Non-pigmented ciliary epithelial cell (primary cell): ENCODE measurements around the gene SEMA6A.
A peak's percentile ranks its signal among the peaks of the same experiment; 100 is the strongest.

ENCODE experiments used
- DNase-seq: peaks from one replicate; pipeline ENCODE4 v3.0.0-alpha.2; 2010; ENCODE audit warnings: low read depth

SEMA6A gene, protein sequence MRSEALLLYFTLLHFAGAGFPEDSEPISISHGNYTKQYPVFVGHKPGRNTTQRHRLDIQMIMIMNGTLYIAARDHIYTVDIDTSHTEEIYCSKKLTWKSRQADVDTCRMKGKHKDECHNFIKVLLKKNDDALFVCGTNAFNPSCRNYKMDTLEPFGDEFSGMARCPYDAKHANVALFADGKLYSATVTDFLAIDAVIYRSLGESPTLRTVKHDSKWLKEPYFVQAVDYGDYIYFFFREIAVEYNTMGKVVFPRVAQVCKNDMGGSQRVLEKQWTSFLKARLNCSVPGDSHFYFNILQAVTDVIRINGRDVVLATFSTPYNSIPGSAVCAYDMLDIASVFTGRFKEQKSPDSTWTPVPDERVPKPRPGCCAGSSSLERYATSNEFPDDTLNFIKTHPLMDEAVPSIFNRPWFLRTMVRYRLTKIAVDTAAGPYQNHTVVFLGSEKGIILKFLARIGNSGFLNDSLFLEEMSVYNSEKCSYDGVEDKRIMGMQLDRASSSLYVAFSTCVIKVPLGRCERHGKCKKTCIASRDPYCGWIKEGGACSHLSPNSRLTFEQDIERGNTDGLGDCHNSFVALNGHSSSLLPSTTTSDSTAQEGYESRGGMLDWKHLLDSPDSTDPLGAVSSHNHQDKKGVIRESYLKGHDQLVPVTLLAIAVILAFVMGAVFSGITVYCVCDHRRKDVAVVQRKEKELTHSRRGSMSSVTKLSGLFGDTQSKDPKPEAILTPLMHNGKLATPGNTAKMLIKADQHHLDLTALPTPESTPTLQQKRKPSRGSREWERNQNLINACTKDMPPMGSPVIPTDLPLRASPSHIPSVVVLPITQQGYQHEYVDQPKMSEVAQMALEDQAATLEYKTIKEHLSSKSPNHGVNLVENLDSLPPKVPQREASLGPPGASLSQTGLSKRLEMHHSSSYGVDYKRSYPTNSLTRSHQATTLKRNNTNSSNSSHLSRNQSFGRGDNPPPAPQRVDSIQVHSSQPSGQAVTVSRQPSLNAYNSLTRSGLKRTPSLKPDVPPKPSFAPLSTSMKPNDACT

DNA sequence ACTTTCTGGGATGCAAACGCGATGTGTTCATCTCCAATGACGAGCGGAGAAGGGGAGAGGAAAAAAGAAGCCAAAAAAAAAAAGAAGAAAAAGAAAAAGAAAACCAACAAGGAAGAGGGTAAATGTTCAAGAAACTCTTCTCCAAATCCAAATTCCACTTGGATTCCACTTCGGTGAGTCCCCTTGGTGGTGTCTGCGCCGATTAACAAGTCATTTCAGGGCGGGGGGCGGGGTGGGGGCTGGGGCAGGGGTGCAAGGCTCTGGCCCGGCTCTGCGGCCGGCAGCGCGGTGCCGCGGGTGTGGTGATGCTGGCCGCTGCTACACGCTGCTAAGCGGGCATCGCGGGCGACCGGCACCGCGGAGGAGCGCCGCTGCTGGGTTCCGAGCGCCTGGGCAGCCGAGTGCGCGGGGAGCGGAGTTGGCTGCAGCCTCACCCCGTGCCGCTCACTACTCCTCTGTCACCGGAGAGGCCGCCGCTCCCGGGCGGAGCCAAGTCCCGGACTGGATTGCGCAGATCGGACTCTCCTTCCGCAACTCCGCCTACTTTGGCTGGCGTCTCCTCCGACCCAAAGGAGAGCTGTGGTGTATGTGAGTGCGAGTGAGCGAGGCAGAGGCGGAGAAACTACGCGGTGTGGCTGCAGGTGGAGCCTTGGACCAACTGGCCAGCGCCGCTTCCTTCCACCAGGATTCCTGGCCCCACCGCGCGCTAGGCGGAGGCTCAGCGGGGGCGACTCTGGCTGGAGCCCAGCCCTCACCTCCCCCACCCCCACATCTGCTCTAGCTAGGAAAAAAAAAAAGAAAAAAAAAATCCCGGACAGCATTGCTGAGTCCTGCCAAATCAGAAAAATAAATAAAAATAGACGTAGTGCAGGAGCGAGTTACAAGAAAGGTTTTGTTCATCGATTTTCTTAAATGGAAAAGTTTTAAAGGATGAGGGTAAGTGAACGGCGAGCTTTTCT lies at the start of gene SEMA6A:
TSS of gene SEMA6A (minus strand) at position 457 of the 959 bp plus-strand sequence. CDS start 69,879 bp downstream, outside the sequence.
- DNase-seq = peak; percentile 55

DNA sequence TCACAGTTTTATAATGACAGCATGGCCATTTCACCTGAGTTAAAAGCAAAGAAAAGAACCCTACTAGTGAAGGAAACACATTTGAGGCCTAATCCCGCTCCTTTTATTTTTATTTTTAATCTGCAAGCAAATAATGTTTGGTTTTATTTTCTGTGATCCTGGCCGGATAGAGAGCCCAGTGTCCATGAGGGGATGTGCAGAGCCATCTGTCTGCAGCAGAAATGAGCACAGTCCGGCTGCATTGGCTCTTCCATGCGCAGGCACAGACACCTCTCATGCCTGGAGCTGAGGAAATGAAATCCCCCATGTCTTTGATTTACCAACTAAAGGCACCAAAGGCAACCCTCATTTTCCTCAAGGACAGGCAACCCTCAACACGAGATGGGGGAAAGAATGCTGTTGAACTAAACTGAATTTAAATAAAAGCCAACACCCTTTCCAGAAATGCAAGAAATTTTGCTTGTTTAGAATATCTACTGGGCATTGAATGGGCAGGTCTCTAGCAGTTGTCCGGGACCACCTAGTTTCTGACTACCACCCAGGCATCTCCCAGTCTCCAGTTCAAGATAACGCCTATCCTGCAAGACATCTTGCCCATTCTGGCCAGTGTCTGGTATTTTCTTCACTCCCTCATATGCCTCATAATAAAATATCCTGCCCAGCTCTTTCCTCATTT lies 47.9 kb upstream of the SEMA6A start:
- no peak for DNase-seq

DNA sequence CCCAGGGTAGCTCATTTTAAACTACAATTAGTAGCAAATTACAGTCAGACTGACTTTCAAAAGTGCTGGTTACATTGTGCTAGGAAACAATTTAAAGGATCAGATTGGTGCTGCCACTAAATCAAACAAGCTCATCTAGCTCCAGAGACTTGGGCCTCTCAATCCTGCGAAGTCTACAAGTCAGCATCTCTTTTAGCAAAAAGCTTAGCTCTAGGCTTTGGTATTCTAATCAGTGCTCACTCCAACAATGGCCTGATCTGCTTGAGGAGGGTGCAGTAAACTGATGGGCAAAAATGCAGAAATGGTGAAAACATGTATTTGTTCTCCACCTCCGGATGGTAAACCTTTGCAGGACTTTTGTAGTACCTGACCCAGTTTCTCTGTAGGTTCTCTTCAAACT lies 47.0 kb upstream of the SEMA6A start:
- no peak for DNase-seq

DNA sequence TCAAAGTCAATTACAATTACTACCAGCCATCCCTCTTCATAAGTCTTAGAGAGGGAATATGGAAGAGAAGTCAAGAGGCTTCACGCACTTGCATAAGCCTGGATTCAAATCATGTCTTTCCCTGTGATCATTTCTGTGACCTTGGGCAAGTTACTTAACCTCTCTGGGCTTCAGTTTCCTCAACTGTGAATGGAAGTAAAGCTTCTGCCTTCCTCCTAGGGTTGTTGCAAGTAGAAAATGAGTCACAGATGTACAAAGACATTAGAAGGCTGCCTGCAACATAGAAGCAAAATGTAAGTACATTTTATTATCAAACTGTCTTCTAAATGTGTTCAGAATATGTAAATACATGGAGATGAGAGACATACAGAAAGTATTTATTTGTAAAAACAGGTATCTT lies 42.3 kb upstream of the SEMA6A start:
- DNase-seq = no peak

DNA sequence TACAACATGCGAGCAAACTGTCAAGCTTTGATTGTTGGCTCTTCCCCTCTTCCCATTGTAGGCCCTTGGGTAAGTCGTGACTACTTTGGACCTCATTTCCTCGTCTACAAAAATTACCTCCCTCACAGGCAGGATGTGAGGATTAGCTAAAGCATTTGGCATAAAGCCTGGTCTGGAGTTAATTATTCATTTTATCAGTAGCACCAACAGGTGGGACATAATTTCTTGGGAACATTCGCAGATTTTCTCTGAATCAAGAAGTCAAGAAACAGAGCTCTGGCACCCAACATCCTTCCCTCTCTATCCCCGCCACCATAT lies 39.9 kb upstream of the SEMA6A start:
- DNase-seq = no peak

DNA sequence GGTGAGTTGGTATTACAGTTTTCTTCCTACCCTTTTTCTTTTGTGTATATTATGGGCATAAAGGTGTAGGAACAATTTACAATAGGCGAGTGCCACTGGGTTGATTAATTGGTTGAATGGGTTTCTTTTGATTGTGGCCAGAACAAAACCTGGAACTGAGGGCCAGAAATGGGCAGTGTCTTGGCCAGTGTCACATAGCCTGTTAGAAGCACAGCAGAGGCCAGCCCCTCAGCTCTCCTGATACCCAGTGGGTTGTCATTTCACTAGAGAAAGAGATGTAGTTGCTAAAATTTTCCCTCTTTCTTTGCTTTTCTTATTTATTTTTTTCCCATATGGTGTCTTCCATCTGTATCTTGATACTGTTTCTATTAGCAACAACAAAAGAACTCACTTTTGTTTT lies 38.8 kb upstream of the SEMA6A start:
- DNase-seq = no peak

DNA sequence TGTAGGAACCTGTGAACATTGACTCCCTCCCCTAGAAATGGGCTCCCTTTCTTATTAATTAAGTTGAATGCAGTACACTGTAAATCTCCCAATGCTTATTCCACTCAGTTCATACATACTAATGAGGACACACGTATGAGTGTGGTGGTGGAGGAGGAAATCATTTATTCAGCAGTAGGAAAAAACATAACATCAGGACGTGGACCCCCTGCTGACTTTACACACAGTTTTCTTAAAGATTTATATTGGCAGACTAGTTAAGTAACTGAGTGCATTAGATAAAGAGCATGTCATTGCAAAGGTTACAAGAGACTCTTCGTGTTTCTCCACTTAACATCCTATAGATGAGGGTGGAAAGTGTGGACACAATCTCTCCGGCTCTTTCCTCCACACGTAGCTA lies 37.8 kb upstream of the SEMA6A start:
- DNase-seq = no peak

DNA sequence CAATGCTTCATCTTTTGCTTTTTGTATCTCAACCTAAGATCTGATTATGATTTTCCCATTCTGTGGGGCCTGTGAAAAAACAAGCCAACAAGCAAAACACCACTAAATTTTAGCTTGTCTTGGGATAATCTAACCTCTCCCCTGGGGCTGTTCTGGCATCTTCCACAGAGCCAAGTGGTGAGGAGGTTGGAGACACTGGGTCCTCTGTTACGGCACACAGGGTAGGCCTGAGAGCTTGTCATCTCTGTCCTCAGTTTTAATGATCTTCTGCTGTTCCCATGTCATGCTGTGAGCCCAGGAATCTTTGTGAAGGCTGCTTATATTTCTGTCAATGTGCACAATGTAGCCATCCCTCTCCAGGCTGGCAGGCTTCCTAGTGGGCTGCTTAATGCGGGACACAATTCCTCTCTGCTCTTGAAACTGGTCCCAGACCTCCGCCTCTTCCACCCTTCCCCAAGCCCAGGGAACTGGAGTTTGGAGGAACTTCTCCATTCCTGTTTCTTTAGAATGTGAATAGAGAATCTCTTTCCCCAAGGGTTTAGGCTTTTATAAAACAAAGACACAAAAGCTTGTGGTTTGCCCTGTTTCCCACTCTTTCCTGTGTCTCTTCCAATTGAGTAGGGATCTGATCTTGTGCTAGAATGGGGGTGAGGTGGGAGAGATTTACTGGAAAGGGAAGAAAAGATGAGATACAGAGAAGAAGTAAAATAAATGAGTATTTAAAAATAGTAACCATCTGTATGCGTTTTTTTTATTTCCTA lies 30.9 kb upstream of the SEMA6A start:
- no peak for DNase-seq

DNA sequence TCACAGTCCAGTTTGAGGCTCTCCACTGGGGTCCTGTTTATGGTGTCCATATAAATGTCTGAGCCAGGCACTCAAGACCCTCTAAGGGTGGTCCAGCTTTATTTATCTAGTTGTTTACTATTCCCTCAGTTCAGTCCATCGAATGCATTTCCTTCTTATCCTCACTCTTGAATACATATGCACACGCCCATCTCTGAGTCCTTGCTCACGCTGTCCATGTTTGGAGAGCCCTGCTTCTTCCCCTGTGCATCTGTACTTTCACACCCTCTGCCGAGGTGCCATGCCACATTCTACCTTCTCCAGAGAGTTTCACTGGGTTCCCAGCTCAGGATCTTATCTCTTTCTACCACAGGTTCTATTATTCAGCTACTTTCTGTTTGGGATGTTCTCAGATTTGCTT lies 30.2 kb upstream of the SEMA6A start:
- DNase-seq = no peak

DNA sequence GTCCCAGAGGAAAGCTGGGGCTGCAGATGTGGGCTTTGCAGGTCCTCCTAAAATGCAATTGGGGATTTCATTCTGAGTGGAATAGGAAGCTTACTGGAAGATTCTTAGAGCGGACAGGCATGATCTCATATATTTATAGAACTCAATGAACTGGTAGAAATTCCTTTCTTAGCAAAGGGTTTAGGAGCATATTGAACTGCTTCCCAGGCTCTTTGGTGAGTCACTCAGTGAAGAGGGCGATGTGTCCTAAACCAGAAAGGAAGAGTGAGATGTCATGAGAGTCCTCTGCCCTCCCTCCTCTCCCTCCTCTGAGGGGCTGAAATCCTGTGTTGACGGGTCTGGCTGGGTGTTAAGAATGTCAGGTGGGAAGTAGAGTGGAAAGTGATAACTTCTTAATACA lies 26.3 kb upstream of the SEMA6A start:
- DNase-seq = peak; percentile 37

DNA sequence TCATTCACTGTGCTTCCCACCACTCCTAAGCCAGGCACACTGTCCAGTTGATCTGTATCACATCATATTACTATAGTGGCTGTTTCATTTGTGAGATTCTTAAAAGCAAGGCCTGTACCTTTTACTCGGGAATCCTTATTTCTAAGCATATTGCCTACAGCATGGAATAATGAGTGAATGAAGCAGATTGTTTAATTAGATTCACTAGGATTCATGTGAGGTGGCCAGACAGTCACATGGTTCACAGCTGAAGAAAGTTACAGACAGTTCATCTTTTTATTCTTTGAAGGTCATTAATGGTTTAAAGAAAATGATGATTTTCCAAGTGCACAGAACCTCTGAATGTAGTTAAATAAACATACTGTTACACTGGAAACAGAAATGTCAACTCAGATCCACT lies 24.3 kb upstream of the SEMA6A start:
- DNase-seq = no peak

DNA sequence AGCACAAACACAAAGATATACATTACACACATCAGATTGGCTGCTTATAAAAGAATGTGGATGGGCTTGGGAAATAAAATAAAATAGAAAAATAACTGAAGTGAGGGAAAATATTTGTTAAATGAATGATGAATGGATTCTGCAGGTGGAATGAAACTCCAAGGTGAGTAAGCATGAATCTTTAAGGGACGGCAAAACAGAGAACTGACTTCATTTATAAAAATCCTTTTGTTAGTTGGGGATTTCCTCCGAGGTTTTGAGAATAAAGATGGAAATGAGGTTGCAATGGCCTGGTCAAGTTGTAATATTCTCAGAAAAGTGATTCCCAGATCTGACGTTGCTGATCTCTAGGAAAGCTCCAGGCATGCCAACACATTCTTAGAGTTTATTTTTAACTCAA lies 20.9 kb upstream of the SEMA6A start:
- no peak for DNase-seq

DNA sequence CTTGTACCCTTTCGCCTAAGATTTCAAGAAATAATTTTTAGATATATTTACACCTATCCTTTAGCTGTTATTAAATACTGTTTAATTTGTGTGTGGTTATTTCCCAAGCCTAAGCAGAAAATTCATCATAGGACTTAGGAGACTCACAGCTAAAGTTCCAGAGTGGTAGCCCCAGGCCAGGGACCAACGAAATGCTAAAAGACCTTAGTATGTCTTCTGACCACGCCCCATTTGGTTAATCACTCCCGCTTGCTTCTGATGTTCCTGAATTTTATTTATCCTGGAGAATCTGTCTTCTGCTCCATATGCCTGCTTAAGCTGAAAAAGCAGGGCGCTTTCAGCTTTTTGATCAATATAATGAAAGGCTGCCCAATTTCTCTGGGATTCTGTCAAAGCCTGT lies 18.7 kb upstream of the SEMA6A start:
- no peak for DNase-seq

DNA sequence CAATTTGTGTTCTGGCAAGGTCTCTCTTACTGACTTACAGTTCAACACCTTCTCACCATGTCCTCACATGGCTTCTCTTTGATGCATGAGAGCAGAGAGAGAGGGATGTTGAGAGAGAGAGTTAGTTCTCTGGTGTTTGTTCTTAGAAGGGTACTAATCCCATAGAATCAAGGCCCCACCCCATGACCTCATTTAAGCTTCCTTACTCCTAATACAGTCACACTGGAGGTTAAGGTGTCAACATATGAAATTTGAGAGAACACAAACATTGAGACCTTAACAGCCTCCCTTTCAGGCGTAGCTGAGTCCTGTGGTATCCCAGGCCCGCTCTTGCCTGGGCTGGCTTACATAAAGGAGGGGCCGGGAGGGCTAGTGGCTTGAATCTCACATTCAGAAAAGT lies 10.6 kb upstream of the SEMA6A start:
- DNase-seq = no peak

DNA sequence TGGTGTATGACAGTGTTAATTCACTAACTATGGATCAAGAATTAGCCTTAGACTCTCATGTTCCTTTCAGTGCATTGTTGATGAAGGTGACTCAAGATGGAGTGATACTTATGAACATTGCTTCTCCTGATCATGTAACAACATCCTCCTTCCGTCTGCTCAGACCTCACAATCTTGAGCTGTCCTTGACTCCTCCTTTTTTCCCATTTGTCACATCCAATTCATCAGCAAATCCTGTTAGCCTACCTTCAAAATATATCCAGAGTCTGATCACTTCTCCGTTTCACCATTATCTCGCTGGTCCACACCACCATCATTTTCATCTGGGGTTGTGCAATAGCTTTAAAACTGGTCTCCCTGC lies 9.2 kb upstream of the SEMA6A start:
- DNase-seq = no peak

DNA sequence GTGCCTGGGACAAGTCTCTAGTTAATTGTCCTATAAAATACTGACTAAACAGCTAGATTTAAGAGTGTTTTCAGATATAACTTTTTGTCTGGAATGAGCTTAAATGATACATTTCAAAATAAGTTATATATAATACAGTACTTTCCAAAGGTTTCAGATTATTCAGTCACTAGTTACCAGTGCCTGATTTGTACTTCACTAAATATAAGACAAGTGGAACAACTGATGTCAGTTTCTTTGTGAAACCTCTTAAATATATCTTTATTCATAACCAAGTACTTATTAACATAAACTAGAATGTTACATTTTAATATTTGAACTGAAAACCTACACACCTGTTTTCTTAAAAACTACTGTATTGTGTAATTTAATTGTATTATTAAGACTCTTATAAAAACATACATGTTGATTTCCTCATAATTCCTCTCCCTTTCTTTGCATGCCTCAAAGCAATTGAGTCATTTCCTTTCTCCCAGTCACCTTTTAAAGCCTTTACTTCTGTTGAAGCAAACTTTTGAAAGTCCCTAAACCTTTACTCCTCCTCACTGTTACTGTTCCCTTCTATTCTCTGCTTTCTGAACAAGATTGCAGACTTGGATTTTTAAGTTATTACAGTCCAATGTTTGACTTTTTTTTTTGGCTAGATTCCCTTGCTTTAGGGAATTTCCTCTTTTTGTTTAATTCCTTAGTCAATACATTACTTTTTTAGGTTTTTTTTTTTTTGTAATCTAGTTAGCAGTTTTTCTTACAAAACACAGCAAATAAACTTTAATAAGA lies 8.7 kb upstream of the SEMA6A start:
- peak; percentile 11 for DNase-seq

DNA sequence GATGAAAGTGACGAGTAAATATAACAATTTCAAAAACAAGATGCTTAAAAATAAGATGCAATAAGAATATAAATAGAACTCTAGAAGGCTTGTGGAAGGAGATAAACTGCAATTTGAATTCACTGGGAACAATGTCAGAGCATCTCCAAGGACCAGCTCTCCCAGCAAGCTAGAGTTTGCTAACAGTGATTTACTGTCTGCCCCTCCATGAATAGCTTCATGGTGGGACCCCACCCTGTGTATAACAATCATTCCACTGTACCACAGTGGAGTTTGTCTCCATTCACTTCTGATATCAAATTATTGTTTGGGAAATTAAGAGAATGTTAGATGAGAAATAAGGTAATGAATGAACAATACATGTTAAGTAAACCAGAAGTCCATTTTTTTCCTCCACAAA lies 7.3 kb upstream of the SEMA6A start:
- no peak for DNase-seq

DNA sequence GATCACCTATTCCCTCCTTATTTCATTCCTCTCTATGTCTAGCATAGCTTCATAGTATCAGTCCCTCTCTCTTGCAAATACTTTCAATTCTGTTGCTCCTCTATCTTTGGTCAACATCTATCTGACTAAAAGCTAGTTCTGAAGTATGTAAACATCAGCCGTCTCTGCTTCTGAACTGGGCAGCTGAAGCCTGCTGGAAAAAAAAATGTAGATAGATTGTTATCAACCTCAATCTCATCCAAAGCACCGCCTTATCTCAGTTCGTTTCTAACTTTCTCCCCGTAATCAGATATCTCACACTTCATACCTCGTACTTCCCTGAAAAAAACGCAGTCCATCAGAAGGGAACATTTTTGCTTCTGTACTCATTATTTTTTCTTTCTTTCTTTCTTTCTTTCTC lies 4.5 kb upstream of the SEMA6A start:
- no peak for DNase-seq

DNA sequence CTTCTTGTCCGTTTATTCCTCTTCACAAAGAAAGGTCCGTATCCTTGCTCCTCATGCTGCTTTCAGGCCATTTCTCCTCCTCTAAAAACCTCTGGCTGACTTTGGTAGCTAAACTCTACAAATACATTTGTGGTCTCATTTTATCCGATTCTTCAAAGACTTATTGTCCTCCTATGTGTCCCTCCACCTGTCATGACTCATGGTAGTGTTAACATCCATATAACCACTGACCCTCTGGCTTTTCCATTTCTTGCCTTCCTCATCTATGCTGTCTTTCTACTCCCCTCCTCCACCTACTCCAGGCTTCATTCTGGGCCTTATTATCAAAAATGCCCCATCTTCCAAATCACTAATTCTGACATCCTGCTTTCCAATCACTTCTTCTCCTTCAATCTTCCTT lies 4.1 kb upstream of the SEMA6A start:
- DNase-seq = no peak
